Prostate gland (tissue), 2 donors: ENCODE measurements around the gene GLG1. TPM values are rescaled to one million over a fixed set of nuclear protein-coding genes. Genes with fewer than 3 reads are reported as not detected.
"Not testable (repeated sequence)": the region's sequence is repeated elsewhere in the genome, so short reads cannot be mapped to it uniquely, and the experiment has no call there.

Experiments
- DNase-seq: peaks from one replicate; pipeline ENCODE4 v3.0.0-alpha.2; 2019; ENCODE audit warnings: low spot score
- H3K27ac ChIP-seq, 2 donors: fragments of 200-600 bp; sonication (generic); 2 replicates each; pipeline ENCODE4 v1.5.1; 2017 to 2019
- H3K27me3 ChIP-seq: fragments of 200-600 bp; sonication (generic); replicated peaks from 2 replicates; pipeline ENCODE4 v1.5.1; 2019; ENCODE audit not compliant: insufficient read depth
- H3K36me3 ChIP-seq, 2 donors: fragments of 200-600 bp; sonication (generic); 1 replicate in 1 of 2; 2 replicates in 1 of 2; pipeline versions ENCODE4 v1.5.1 to v1.8.1; 2017 to 2019
- H3K4me1 ChIP-seq: fragments of 200-600 bp; sonication (generic); replicated peaks from 2 replicates; pipeline ENCODE4 v1.5.1; 2019
- H3K4me3 ChIP-seq, 2 donors: fragments of 200-600 bp; sonication (generic); 2 replicates each; pipeline ENCODE4 v1.5.1; 2017 to 2019
- H3K9me3 ChIP-seq: fragments of 200-600 bp; sonication (generic); 2 replicates; pipeline ENCODE4 v1.5.1; 2017
- WGBS: methylation state at CpG from one replicate; pipeline ENCODE4 v1.1.5; 2018; 5-methylcytosine and 5-hydroxymethylcytosine counted together
- intact Hi-C: fragments of 100-400 bp; cut with DNase I; formaldehyde crosslinking; loops from one replicate; pipeline ENCODE4 v1.14.2; 2022
- small RNA-seq, 2 donors: library from RNA; depleted of rRNA; stranded (forward); fragments of <200 nt; gene quantifications; one replicate each; pipeline ENCODE3, GENCODE V24; 2016
- total RNA-seq, 2 donors: library from RNA; depleted of rRNA; stranded (reverse); fragments of >200 nt; gene quantifications; one replicate each; pipeline ENCODE4 v1.1.0, GENCODE V29; 2016

Gene GLG1
- total RNA-seq, 2 donors from 2014 or later: 135 to 189 TPM

DNA sequence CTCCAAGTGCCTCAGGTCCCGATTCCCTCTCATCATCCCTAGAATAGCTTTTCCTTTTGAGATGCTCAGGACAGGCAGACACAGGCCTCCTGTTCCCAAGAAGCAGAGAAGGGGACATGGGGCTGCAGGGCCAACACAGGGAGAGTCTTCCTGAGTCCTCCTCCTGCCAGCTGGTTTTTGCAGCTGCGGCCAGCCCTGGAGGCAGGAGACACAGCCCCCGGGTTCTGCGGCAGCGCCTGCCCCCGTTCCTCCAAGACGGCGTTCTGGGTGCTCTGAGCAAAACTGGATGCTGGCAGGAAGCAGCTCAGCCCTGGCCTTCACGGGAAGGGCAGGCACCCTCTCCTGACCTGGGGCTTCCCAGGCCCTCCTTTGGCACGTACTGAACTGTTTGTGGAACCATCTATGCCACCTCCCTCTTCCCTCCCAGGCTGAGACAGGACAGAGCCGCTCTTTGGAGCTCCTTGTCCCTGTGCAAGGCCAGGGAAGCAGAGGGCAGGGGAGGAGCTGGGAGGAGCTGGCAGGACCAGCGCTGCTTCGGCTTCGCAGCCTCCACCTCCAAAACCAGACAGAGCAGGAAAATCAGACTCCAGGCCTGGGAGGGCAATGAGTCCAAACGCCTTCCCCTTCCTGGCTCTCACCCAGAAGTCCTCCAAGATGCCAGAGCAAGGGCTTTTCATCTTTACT is 208.6 kb downstream of the GLG1 start:
- H3K9me3 ChIP-seq, H3K4me1 ChIP-seq, H3K36me3 ChIP-seq, intact Hi-C loops, H3K27me3 ChIP-seq, DNase-seq, H3K4me3 ChIP-seq, H3K27ac ChIP-seq: not testable (repeated sequence)
- WGBS: 8% methylated on average over 12 of the region's 15 CpGs

Small RNA genes lying within 50 kb of the gene (small RNA-seq; reads per million reads assigned to genes)
- 0 reads per million in 2 donors for gene RF00019
- 0 reads per million in 2 donors for gene RNU6-237P

Other genes starting within 250 kb of the GLG1 start
- 1 to 10 TPM; 5.0 to 6.8 TPM for gene NPIPB15, start 230.8 kb downstream of the GLG1 start, total RNA-seq
- gene CLEC18B, start 185.6 kb downstream of the GLG1 start, total RNA-seq: 1 to 10 TPM in 1 of 2 donors, not detected in 1; 8.2 TPM
- gene RFWD3, start 59.8 kb upstream of the GLG1 start, total RNA-seq: 10 to 100 TPM; 15.7 to 36.9 TPM
- 1 to 10 TPM; 7.0 to 8.6 TPM for gene MLKL, start 93.7 kb upstream of the GLG1 start, total RNA-seq
- 1 to 10 TPM; 3.0 to 4.5 TPM for gene FA2H, start 167.7 kb upstream of the GLG1 start, total RNA-seq